IPS-20b (cell line): ENCODE data around the gene VTCN1.

Experiments
- H3K27ac ChIP-seq: one replicate; pipeline ENCODE4 v1.5.1; 2013; ENCODE audit warnings: low read length
- H3K27me3 ChIP-seq: 2 replicates; pipeline ENCODE4 v1.6.1; 2013; ENCODE audit warnings: mild to moderate bottlenecking, low read length, inconsistent platforms; ENCODE audit not compliant: insufficient read depth
- H3K36me3 ChIP-seq: 2 replicates; pipeline ENCODE4 v1.6.1; 2013; ENCODE audit warnings: low read depth, mild to moderate bottlenecking, inconsistent platforms, low read length, moderate library complexity; ENCODE audit not compliant: insufficient read depth
- H3K4me1 ChIP-seq: 2 replicates; pipeline ENCODE4 v1.6.1; 2013; ENCODE audit warnings: mild to moderate bottlenecking, control low read depth, inconsistent platforms, low read length, moderate library complexity; ENCODE audit not compliant: insufficient read depth
- H3K4me3 ChIP-seq: 2 replicates; pipeline ENCODE4 v1.5.1; 2013; ENCODE audit warnings: mild to moderate bottlenecking, low read length, inconsistent platforms
- H3K9ac ChIP-seq: 2 replicates; pipeline ENCODE4 v1.6.1; 2013; ENCODE audit warnings: low read depth, mild to moderate bottlenecking, inconsistent platforms, low read length, moderate library complexity
- H3K9me3 ChIP-seq: 2 replicates; pipeline ENCODE4 v1.6.1; 2013; ENCODE audit warnings: mild to moderate bottlenecking, low read depth, low read length, inconsistent platforms; ENCODE audit not compliant: insufficient read depth

VTCN1 gene

GRCh38 chr1:117232531-117232930, 21.8 kb upstream of the VTCN1 start:
- no peak overlapping the region for H3K9ac ChIP-seq
- no peak overlapping the region for H3K4me3 ChIP-seq
- H3K27me3 ChIP-seq: no peaks in the 10 kb centered on the region

DNA sequence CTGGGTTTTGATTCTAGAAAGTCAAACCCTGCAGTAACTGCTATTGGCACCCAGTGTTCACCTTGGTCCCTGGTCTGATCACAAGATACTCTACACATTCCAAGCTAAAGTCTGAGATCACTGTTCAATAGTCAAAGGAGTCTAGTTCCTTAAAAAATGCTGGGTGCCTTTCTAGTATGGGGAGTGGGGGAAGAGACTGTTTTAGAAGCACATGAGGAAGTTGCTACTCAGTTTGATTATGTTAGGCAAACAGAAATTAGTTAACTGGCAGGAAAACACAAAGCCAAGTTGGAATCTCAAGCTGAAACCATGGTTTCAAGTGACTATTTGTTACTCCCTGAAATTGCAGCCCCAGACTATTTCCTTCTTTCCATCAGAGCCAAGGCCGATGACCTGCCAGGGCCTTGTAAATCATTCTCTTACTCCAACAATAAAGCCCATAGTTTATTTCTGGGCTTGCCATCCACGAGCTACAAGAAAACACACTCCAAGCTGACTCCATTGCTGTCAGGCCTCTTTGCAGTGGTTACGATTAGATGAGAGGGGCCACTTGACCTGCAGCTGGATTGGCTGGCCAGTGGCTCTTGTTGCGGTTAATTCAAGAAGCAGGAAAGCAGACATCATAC, 21.1 kb upstream of the VTCN1 start:
- Histone ChIP-seq H3K4me3 (no peak overlapping the region), H3K4me1 (no peaks in the 10 kb centered on the region), H3K36me3 (no peaks in the 10 kb centered on the region), H3K27ac (no peak overlapping the region), H3K27me3 (no peaks in the 10 kb centered on the region), H3K9ac (no peak overlapping the region), H3K9me3 (no peaks in the 10 kb centered on the region)

More at GRCh38 chr1:117232531-117232930, 21.8 kb upstream of the VTCN1 start:
- Histone ChIP-seq H3K27ac (no peak overlapping the region), H3K9me3 (no peaks in the 10 kb centered on the region), H3K36me3 (no peaks in the 10 kb centered on the region), H3K4me1 (no peaks in the 10 kb centered on the region)

- Histone ChIP-seq H3K9ac (no peak overlapping the region), H3K27ac (no peak overlapping the region), H3K4me1 (no peaks in the 10 kb centered on the region), H3K36me3 (no peaks in the 10 kb centered on the region), H3K9me3 (no peaks in the 10 kb centered on the region), H3K27me3 (no peaks in the 10 kb centered on the region), H3K4me3 (no peak overlapping the region)
These were observed 20.6 kb upstream of the VTCN1 start for GRCh38 chr1:117231312-117231711.

DNA sequence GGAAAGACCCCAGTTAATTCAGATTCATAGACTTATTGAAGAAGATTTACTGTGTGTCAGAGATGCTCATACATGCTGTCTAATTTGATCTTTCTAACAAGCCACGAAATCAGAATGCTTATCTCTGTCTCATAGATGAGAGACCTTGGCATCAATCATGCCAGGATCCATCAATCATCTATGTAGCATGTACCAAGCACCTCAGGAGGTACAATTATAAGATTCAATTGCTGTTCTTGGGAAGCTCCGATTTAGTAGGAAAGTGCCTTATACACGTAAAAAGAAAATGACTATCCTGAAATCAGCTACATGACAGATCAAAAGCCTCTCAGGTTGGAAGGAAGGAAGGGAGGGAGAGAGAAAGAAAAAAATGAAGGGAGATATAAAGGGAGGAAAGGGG, 18.5 kb upstream of the VTCN1 start:
- no peaks in the 10 kb centered on the region for H3K36me3 ChIP-seq
- H3K4me3 ChIP-seq: no peak overlapping the region
- no peaks in the 10 kb centered on the region for H3K4me1 ChIP-seq
- no peaks in the 10 kb centered on the region for H3K27me3 ChIP-seq
- H3K9ac ChIP-seq: no peak overlapping the region
- H3K27ac ChIP-seq: no peak overlapping the region
- no peaks in the 10 kb centered on the region for H3K9me3 ChIP-seq

GRCh38 chr1:117225931-117226330, 15.2 kb upstream of the VTCN1 start:
- no peaks in the 10 kb centered on the region for H3K4me1 ChIP-seq
- H3K36me3 ChIP-seq: no peaks in the 10 kb centered on the region
- no peaks in the 10 kb centered on the region for H3K9me3 ChIP-seq
- H3K27me3 ChIP-seq: no peaks in the 10 kb centered on the region
- no peak overlapping the region for H3K27ac ChIP-seq
- no peak overlapping the region for H3K9ac ChIP-seq
- no peak overlapping the region for H3K4me3 ChIP-seq

DNA sequence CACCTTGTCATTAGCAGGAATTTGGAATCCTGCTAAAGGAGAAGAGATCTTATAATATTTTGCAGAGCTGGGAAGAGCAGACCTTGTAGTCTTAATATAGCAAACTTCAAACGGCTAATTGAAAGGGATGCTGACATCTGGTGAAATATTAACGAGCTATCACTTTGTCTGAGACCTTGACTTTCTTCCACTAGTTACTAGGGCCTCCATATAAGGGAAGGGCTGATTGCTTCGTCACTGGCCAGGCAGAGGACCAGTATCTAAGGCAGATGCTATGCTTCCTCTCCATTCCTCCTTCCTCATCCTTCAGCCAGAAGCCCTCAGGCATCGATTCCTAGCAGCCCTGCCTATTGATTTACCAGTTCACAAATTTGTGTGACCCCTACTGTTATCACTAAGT, 6.0 kb upstream of the VTCN1 start:
- no peak overlapping the region for H3K27ac ChIP-seq
- H3K4me3 ChIP-seq: no peak overlapping the region
- H3K9ac ChIP-seq: no peak overlapping the region
- no peaks in the 10 kb centered on the region for H3K27me3 ChIP-seq
- peaks cover 24% of the 10 kb centered on the region; the same call in 1 of the 2 replicates for H3K9me3 ChIP-seq
- no peaks in the 10 kb centered on the region for H3K36me3 ChIP-seq
- no peaks in the 10 kb centered on the region for H3K4me1 ChIP-seq

DNA sequence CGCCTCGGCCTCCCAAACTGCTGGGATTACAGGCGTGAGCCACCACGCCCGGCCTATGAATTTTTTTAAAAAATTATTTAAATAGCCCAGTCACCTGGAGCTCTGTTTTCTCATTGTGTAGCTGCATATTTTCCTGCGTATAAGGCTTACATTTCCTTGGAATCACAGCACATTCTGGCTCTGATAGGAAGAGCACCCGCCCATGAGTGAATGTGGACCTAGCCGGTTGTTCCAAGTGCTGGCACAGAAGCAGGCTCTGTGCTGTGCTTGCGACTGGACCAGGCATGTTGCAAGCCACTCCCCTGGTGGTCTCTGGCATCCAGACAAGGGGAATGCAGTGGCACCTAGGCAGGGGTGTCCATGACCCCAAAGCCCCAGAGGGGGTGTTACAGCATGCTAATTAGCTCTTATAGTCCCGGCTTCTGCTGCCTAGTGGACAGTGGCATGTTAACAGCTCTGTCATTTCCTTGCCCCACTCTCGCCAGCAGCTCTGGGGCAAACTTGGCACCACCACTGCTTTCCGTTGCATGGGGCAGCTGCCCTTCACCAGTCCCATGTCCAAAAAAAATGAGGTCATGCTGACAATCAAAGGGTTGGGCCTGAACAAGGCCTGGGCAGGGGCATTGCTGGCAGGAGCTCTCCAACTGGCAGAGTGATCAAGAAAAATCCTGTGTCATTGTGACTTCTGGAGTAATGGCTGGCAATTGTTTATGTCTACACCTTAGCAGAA, 5.2 kb upstream of the VTCN1 start:
- no peaks in the 10 kb centered on the region for H3K36me3 ChIP-seq
- H3K4me1 ChIP-seq: no peaks in the 10 kb centered on the region
- no peaks in the 10 kb centered on the region for H3K27me3 ChIP-seq
- peaks cover 24% of the 10 kb centered on the region; the same call in 1 of the 2 replicates for H3K9me3 ChIP-seq
- H3K9ac ChIP-seq: no peak overlapping the region
- no peak overlapping the region for H3K4me3 ChIP-seq
- H3K27ac ChIP-seq: no peak overlapping the region

DNA sequence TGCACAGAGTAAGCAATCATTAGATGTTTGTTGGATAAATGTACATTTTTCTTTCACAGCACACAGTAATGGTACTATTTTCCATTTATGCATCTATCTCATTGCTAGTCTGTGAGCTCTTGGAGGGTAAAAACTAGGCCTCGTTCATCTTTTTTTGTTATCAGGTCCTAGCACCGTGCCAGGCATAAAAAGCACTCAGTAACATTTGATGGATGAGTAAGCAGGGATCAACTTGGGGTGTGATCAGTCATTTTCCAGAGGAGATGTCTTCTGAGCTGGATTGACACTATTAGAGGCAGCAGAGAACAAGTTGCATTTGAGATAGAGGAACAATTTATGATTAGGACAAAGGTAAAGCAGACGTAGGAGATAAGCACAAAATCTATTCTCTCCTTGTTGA, 4.3 kb upstream of the VTCN1 start:
- Histone ChIP-seq H3K27ac (no peak overlapping the region), H3K36me3 (no peaks in the 10 kb centered on the region), H3K9ac (no peak overlapping the region), H3K4me3 (no peak overlapping the region), H3K9me3 (peaks cover 24% of the 10 kb centered on the region; the same call in 1 of the 2 replicates), H3K27me3 (no peaks in the 10 kb centered on the region), H3K4me1 (no peaks in the 10 kb centered on the region)

GRCh38 chr1:117213046-117213445, 2.3 kb upstream of the VTCN1 start:
- H3K36me3 ChIP-seq: no peaks in the 10 kb centered on the region
- H3K4me3 ChIP-seq: no peak overlapping the region
- H3K4me1 ChIP-seq: no peaks in the 10 kb centered on the region

DNA sequence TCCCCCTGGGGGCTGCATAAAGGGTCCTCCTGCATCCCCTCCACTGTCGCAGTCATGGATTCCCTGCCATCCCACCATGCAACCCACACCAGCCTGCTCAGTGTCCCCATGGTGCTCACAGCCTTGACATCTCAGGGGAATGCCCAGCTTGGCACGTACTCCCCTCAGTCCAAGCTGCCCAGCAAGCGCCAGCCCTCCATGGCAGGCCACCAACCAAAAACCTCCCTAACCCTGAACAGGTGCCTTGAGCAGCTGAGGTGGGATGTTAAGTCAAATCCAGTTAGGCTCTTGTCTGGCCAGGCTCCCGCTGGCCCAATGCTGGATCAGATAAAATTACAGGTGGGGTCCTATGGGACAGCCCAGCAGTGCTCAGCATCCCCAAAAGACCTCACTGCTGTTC, 341 bp downstream of the VTCN1 start:
- Histone ChIP-seq H3K9ac (no peak overlapping the region), H3K4me1 (no peaks in the 10 kb centered on the region), H3K27ac (no peak overlapping the region), H3K4me3 (no peak overlapping the region), H3K9me3 (no peaks in the 10 kb centered on the region), H3K36me3 (no peaks in the 10 kb centered on the region), H3K27me3 (no peaks in the 10 kb centered on the region; the same call in 1 of the 2 replicates)

More at GRCh38 chr1:117213046-117213445, 2.3 kb upstream of the VTCN1 start:
- no peak overlapping the region for H3K9ac ChIP-seq
- no peaks in the 10 kb centered on the region; the same call in 1 of the 2 replicates for H3K27me3 ChIP-seq
- peaks cover 16% of the 10 kb centered on the region; the same call in 1 of the 2 replicates for H3K9me3 ChIP-seq
- H3K27ac ChIP-seq: no peak overlapping the region

GRCh38 chr1:117209094-117209493, 1.6 kb downstream of the VTCN1 start:
- Histone ChIP-seq H3K27me3 (no peaks in the 10 kb centered on the region; the same call in 1 of the 2 replicates), H3K4me1 (no peaks in the 10 kb centered on the region), H3K4me3 (no peak overlapping the region), H3K36me3 (no peaks in the 10 kb centered on the region), H3K9ac (no peak overlapping the region), H3K9me3 (no peaks in the 10 kb centered on the region), H3K27ac (no peak overlapping the region)

DNA sequence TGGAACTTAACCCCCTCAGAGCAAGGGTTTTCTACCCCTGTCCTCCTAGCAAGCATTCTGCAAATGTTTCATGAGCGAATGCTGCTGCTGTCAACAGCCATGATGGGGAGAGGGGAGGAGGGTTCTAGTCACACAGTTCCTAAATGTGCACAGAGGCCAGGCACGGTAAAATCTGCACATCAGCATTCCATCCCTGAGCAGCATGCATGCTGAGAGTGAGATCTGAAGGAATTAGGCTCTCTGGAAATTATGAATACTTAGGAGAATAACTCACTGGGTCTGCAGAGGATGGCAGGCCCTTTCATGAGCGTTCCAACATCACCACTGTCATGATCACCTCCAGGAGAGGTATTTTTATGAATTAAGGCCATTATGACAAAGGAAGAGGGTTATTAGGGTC, 2.1 kb downstream of the VTCN1 start:
- Histone ChIP-seq H3K9ac (no peak overlapping the region), H3K4me1 (no peaks in the 10 kb centered on the region), H3K27me3 (no peaks in the 10 kb centered on the region; the same call in 1 of the 2 replicates)

More for the DNA sequence above, 2.1 kb downstream of the VTCN1 start:
- Histone ChIP-seq H3K4me3 (no peak overlapping the region), H3K27ac (no peak overlapping the region), H3K36me3 (no peaks in the 10 kb centered on the region), H3K9me3 (no peaks in the 10 kb centered on the region)
